ENCODE results near the gene ELMOD2. TPM values are rescaled to one million over a fixed set of nuclear protein-coding genes. Genes with fewer than 3 reads are reported as not detected.

The ELMOD2 gene
- total RNA-seq, 2 experiments from 2014 or later: 20.0 to 28.7 TPM

- no peak for TF ChIP-seq EZH2phosphoT487 (IDR thresholded peaks at IDR 0.05; ENCODE audit: borderline replicate concordance, low read depth, low read length)
- TF ChIP-seq, protein P1, sequence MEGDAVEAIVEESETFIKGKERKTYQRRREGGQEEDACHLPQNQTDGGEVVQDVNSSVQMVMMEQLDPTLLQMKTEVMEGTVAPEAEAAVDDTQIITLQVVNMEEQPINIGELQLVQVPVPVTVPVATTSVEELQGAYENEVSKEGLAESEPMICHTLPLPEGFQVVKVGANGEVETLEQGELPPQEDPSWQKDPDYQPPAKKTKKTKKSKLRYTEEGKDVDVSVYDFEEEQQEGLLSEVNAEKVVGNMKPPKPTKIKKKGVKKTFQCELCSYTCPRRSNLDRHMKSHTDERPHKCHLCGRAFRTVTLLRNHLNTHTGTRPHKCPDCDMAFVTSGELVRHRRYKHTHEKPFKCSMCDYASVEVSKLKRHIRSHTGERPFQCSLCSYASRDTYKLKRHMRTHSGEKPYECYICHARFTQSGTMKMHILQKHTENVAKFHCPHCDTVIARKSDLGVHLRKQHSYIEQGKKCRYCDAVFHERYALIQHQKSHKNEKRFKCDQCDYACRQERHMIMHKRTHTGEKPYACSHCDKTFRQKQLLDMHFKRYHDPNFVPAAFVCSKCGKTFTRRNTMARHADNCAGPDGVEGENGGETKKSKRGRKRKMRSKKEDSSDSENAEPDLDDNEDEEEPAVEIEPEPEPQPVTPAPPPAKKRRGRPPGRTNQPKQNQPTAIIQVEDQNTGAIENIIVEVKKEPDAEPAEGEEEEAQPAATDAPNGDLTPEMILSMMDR (conservative IDR thresholded peaks at IDR 0.05; ENCODE audit: low read length): no peak
- Histone ChIP-seq H2AFZ (ENCODE audit: low read length) (no peak overlapping the region), H3K4me1 (ENCODE audit: insufficient read depth, low read length, poor library complexity, severe bottlenecking) (no peaks in the 10 kb centered on the region), H3K9me2 (ENCODE audit: insufficient read depth, low read length) (no peaks in the 10 kb centered on the region), H3K4me2 (ENCODE audit: low read length) (no peak overlapping the region), H4K20me1 (ENCODE audit: insufficient read depth, low read length) (no peaks in the 10 kb centered on the region), H3K9me3 (ENCODE audit: low read length) (no peaks in the 10 kb centered on the region), H3K79me2 (ENCODE audit: insufficient read depth, low read depth, low read length) (no peaks in the 10 kb centered on the region), H3K4me3 (ENCODE audit: low read depth, low read length, poor library complexity, severe bottlenecking) (no peak overlapping the region), H3K27ac (ENCODE audit: low read depth, low read length, poor library complexity, severe bottlenecking) (no peak overlapping the region), H3K36me3 (ENCODE audit: insufficient read depth, low read length) (no peaks in the 10 kb centered on the region)
- CTCF ChIA-PET (ENCODE audit: unreplicated experiment): no interaction called here
- DNase-seq (ENCODE audit: low spot score): no peak
- POLR2A ChIA-PET: no interaction called here
- intact Hi-C loops (cut with micrococcal nuclease; ENCODE audit: unreplicated experiment): no loop called here
- BruUV-seq (replicated peaks): no TSS peak
Measured at GRCh38 chr4:140515423-140515822, 8.5 kb upstream of the ELMOD2 start.

GRCh38 chr4:140523370-140523856 lies 555 bp upstream of the ELMOD2 start:
- Histone ChIP-seq H3K4me1 (ENCODE audit: insufficient read depth, low read length, poor library complexity, severe bottlenecking) (peaks cover 18% of the 10 kb centered on the region), H3K79me2 (ENCODE audit: insufficient read depth, low read depth, low read length) (peaks cover 14% of the 10 kb centered on the region; the same call in 1 of the 2 replicates), H3K9me2 (ENCODE audit: insufficient read depth, low read length) (no peaks in the 10 kb centered on the region), H3K4me3 (ENCODE audit: low read depth, low read length, poor library complexity, severe bottlenecking) (peak overlapping the region; percentile 47), H3K4me2 (ENCODE audit: low read length) (peak overlapping the region; percentile 40), H3K27ac (ENCODE audit: low read depth, low read length, poor library complexity, severe bottlenecking) (no peak overlapping the region), H2AFZ (ENCODE audit: low read length) (peak overlapping the region; percentile 69), H4K20me1 (ENCODE audit: insufficient read depth, low read length) (no peaks in the 10 kb centered on the region), H3K36me3 (ENCODE audit: insufficient read depth, low read length) (peaks cover 19% of the 10 kb centered on the region), H3K9me3 (ENCODE audit: low read length) (no peaks in the 10 kb centered on the region)
- ChIA-PET POLR2A (interaction anchor here (0.5 to 2.3 kb wide), 8 partner anchors 10 to 112 kb away, joined by 3 to 12 read pairs (median 6); partner anchors contain the start of gene CLGN), CTCF (ENCODE audit: unreplicated experiment) (no interaction called here)
- intact Hi-C loops (cut with micrococcal nuclease; ENCODE audit: unreplicated experiment): loop anchor here (2.0 to 5.0 kb wide), 5 partner anchors 71 to 329 kb away; partner anchors contain the start of gene CLGN
- BruUV-seq (replicated peaks): no TSS peak
- TF ChIP-seq, protein P1 (conservative IDR thresholded peaks at IDR 0.05; ENCODE audit: low read length): no peak
- no peak for TF ChIP-seq EZH2phosphoT487 (IDR thresholded peaks at IDR 0.05; ENCODE audit: borderline replicate concordance, low read depth, low read length)
- DNase-seq (ENCODE audit: low spot score): no peak

GRCh38 chr4:140529434-140529833 lies 5.5 kb downstream of the ELMOD2 start:
- Histone ChIP-seq H3K9me2 (ENCODE audit: insufficient read depth, low read length) (no peaks in the 10 kb centered on the region), H3K4me3 (ENCODE audit: low read depth, low read length, poor library complexity, severe bottlenecking) (no peak overlapping the region), H3K27ac (ENCODE audit: low read depth, low read length, poor library complexity, severe bottlenecking) (no peak overlapping the region), H2AFZ (ENCODE audit: low read length) (no peak overlapping the region), H3K79me2 (ENCODE audit: insufficient read depth, low read depth, low read length) (peaks cover 14% of the 10 kb centered on the region; the same call in 1 of the 2 replicates), H3K4me1 (ENCODE audit: insufficient read depth, low read length, poor library complexity, severe bottlenecking) (peaks cover 13% of the 10 kb centered on the region), H4K20me1 (ENCODE audit: insufficient read depth, low read length) (no peaks in the 10 kb centered on the region), H3K36me3 (ENCODE audit: insufficient read depth, low read length) (peaks cover 40% of the 10 kb centered on the region), H3K4me2 (ENCODE audit: low read length) (no peak overlapping the region), H3K9me3 (ENCODE audit: low read length) (no peaks in the 10 kb centered on the region)
- ChIA-PET CTCF (ENCODE audit: unreplicated experiment) (no interaction called here), POLR2A (no interaction called here)
- BruUV-seq (replicated peaks): no TSS peak
- intact Hi-C loops (cut with micrococcal nuclease; ENCODE audit: unreplicated experiment): loop anchor here (5.0 kb wide), 1 partner anchor 693 kb away; the partner anchor contains the start of gene ZNF330
- TF ChIP-seq, protein P1 (conservative IDR thresholded peaks at IDR 0.05; ENCODE audit: low read length): no peak
- no peak for TF ChIP-seq EZH2phosphoT487 (IDR thresholded peaks at IDR 0.05; ENCODE audit: borderline replicate concordance, low read depth, low read length)
- DNase-seq (ENCODE audit: low spot score): no peak
